B cell (primary cell): ENCODE results near the gene NSUN7.

Source experiments
- CTCF ChIP-seq: fragments of 200-600 bp; IDR thresholded peaks from one replicate; pipeline ENCODE4 v1.8.0; 2022; ENCODE audit warnings: antibody characterized with exemption, mild to moderate bottlenecking
- EZH2 ChIP-seq: IDR thresholded peaks from 2 replicates; pipeline ENCODE4 v1.6.1; 2012; ENCODE audit warnings: borderline replicate concordance, low read depth, mild to moderate bottlenecking, moderate library complexity, low read length; ENCODE audit not compliant: insufficient read depth, poor library complexity, severe bottlenecking

DNA sequence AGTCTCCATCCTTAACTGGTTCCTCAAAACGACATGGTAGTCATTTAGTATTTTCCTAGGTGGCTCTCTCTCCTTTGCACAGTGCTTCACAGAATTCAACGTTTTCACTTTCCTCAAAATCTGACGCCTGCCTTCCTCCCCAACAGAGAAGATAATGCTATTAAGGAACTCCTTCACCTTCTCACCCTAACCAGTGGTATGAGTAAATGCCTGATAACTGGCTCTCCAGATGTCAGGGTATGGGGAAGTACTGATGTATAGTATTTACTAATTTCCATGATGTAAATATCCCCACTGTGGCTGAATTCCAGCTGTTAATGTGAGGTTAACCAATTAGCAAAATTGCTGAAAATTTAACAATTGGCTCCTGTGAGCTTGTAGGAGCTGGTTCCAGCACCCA lies 28.8 kb upstream of the NSUN7 start:
- TF ChIP-seq EZH2 (no peak), CTCF (no peak)
